Kidney epithelial cell (primary cell): ENCODE data around the gene MCCC1. TPM values are rescaled to one million over a fixed set of nuclear protein-coding genes. Genes with fewer than 3 reads are reported as not detected.

Experiments used
- DNase-seq: peaks from one replicate; pipeline ENCODE4 v3.0.0-alpha.2; 2010; ENCODE audit warnings: low read depth
- H3K27me3 ChIP-seq: 2 replicates; pipeline ENCODE4 v1.6.0; 2011; ENCODE audit warnings: low read length; ENCODE audit not compliant: control insufficient read depth, insufficient read depth
- H3K36me3 ChIP-seq: 2 replicates; pipeline ENCODE4 v1.5.1; 2011; ENCODE audit warnings: low read length; ENCODE audit not compliant: control insufficient read depth, insufficient read depth
- H3K4me3 ChIP-seq: 2 replicates; pipeline ENCODE4 v1.5.1; 2011; ENCODE audit warnings: low read depth, mild to moderate bottlenecking, control low read depth, low read length
- CTCF ChIP-seq: IDR thresholded peaks from 2 replicates; pipeline ENCODE4 v1.5.1; 2011; ENCODE audit warnings: mild to moderate bottlenecking, moderate library complexity, low read length, control low read depth, inconsistent platforms; ENCODE audit not compliant: insufficient read depth, poor library complexity, severe bottlenecking
- total RNA-seq: library from RNA; depleted of rRNA; stranded (reverse); fragments of >200 nt; gene quantifications from 2 replicates; pipeline ENCODE4 v1.2.3, GENCODE V29; 2015

Gene MCCC1
- total RNA-seq, 1 donor from 2014 or later, result 15.9 TPM

- Histone ChIP-seq H3K4me3 (no peak overlapping the region), H3K27me3 (no peaks in the 10 kb centered on the region), H3K36me3 (no peaks in the 10 kb centered on the region)
- TF ChIP-seq CTCF, result no peak
- DNase-seq, result no peak
These were observed 80.7 kb downstream of the MCCC1 start for GRCh38 chr3:183018421-183019192.

GRCh38 chr3:183015185-183015584 lies 84.1 kb downstream of the MCCC1 start:
- TF ChIP-seq CTCF, result no peak
- no peaks in the 10 kb centered on the region for H3K27me3 ChIP-seq
- H3K36me3 ChIP-seq, result no peaks in the 10 kb centered on the region
- no peak overlapping the region for H3K4me3 ChIP-seq
- no peak for DNase-seq

- DNase-seq, result no peak
- H3K36me3 ChIP-seq, result no peaks in the 10 kb centered on the region
- no peak overlapping the region for H3K4me3 ChIP-seq
- H3K27me3 ChIP-seq, result no peaks in the 10 kb centered on the region
- no peak for TF ChIP-seq CTCF
These were observed 85.4 kb downstream of the MCCC1 start for GRCh38 chr3:183013856-183014255.

- no peak for DNase-seq
- no peak for TF ChIP-seq CTCF
- Histone ChIP-seq H3K27me3 (no peaks in the 10 kb centered on the region), H3K4me3 (no peak overlapping the region), H3K36me3 (no peaks in the 10 kb centered on the region)
These were observed 86.2 kb downstream of the MCCC1 start for GRCh38 chr3:183013074-183013473.

- H3K4me3 ChIP-seq, result no peak overlapping the region
- no peak for TF ChIP-seq CTCF
- H3K36me3 ChIP-seq, result no peaks in the 10 kb centered on the region
- DNase-seq, result no peak
- no peaks in the 10 kb centered on the region for H3K27me3 ChIP-seq
These were observed 90.5 kb downstream of the MCCC1 start for GRCh38 chr3:183008800-183009199.

GRCh38 chr3:183008303-183008702 lies 91.0 kb downstream of the MCCC1 start:
- H3K36me3 ChIP-seq, result no peaks in the 10 kb centered on the region
- TF ChIP-seq CTCF, result no peak
- H3K27me3 ChIP-seq, result no peaks in the 10 kb centered on the region
- no peak overlapping the region for H3K4me3 ChIP-seq
- no peak for DNase-seq
